ENCODE measurements around the gene EIF4E1B.

EIF4E1B gene

DNA sequence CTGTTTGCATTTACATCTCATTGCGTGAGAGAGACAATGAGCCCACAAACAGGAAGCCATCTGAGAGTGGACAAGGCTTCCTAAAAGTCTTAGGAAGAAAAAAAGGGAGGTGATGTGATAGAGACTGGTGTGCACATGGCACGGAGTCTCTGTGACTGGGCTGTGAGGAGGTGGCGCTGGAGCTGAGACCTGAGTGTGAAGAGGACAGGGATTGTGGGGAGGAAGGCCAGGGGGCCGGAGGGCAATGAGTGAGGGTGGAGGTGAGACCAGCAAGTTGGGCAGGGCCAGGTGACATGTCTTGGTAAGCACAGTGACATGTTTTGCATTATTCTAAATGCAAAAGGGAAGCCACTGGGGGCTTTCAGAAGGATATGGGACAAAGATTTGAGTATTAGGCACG is 61.9 kb downstream of the EIF4E1B start:
- no peak for DNase-seq (ENCODE audit: low spot score)

DNA sequence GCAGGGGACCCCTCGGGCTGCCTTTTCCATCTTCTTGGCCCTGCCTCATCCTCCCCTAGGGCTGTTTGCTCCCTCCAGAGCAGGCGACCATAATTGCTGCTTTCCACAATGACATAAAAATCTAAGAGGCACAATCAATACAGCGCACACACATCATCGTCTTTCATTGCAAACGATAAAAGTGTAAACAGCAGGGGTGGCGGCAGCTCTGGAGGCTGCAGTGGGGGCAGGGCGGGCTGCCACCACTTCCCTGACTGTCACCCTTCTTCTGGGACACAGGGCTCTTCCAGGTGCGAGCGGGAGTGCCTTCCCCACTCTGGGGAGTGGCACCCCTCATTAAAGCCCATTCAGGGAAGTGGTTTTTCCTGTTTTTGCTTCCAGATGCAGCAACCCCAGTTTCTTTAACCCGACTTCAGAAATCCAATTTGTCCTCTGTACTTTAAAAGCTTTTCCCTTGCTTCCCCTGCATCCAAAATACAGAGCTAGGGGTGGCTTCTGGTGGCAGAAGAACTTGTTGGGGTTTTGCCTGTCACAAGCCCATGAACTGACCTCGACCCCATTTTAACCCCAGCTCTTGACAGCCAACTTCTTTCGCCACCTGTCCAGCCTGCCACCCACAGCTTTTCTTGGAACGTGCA is 62.5 kb downstream of the EIF4E1B start:
- no peak for DNase-seq (ENCODE audit: low spot score)

DNA sequence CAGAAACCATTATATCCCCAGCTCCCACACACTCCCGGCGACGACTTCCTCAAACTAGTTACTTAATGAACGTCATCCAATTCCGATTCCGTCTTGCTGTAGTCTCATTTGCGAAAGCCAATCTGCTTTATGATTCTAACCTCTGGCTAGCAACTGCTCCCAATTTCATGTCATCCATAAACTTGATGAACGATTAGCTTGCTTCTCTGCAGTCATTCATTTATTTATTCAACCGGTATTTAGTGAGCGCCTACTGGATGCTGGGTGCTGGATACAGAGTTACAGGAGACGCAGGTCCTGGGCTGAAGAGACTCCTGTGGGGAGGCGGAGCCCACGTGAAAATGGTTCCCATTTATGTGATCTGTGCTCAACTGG is 63.0 kb downstream of the EIF4E1B start:
- no peak for DNase-seq (ENCODE audit: low spot score)

DNA sequence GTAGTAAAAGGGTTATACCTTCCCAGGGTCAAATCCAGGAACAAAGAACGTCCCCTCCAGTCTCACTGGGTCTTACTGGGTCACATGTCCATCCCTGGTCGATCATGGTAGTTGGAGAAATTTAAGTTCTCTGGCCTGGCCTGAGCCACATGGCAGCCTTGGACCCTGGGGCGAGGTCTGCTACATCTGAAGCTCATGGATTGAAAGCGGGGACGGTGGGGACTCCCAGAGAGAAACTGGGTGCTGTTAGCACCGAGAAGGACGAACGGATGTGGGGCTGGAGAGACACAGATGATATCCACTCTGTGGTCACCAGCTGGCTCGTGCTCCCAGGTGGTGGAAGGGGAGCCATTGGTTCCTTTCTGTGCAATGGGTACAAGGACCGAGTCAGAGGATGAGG is 63.7 kb downstream of the EIF4E1B start:
- DNase-seq (ENCODE audit: low spot score), result no peak

DNA sequence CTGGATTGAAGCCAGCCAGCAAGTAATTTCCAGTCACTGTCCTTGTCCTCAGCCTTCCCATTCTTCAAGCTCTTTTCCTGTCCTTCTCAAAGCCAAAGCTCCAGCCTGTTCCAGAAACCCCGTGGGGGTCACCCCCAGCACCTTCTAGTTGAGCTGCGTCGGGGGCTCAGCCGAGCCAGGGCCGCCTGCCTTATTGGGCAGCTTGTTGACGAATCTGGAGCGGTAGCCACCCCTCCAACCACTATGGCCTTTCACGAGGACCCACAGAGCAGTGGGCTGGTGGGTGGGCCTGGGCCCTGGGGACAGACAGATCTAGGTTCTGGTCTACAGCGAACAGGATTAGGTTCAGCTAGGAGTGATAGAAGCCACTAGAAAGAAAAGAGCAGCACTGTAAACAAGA is 64.2 kb downstream of the EIF4E1B start:
- no peak for DNase-seq (ENCODE audit: low spot score)

DNA sequence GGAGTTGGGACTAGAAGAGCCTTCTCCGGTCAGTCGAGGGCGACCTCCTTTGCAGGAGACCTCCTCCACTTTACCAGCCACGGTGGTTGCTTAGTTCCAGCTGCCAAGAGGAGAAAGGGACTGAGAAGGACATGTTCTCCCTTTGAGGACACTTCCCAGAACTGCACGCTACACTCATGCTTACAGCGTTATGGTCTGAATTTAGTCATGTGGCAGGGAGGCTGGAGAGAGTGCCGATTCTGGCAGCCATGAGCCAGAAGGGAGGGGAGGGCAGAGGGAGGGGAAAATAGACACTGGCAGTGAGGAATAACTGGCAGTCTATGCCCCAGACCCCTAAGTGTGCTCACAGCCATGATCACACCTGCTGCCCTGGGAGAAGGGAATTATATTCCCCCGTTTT is 64.6 kb downstream of the EIF4E1B start:
- DNase-seq (ENCODE audit: low spot score), result no peak

Data from Ammon's horn (tissue), 1 donor.